Ramos (cell line): ENCODE data around the gene TRMT10B.
"Not testable (repeated sequence)": the region's sequence is repeated elsewhere in the genome, so short reads cannot be mapped to it uniquely, and the experiment has no call there.

Experiments
- in situ Hi-C: fragments of 300-500 bp; cut with MboI; formaldehyde crosslinking; loops from one replicate; pipeline ENCODE4 v1.14.3; 2022; ENCODE audit warnings: low sequenced_read_pairs; ENCODE audit not compliant: unreplicated experiment

TRMT10B gene

GRCh38 chr9:37749129-37749528 lies 4.5 kb upstream of the TRMT10B start:
- in situ Hi-C loops: no loop called here

GRCh38 chr9:37751186-37751585 lies 2.4 kb upstream of the TRMT10B start:
- in situ Hi-C loops: no loop called here

GRCh38 chr9:37751704-37752103 lies 1.9 kb upstream of the TRMT10B start:
- in situ Hi-C loops: not testable (repeated sequence)

- in situ Hi-C loops: not testable (repeated sequence)
Observed at GRCh38 chr9:37752112-37752511, 1.5 kb upstream of the TRMT10B start.

GRCh38 chr9:37752642-37753488 lies 740 bp upstream of the TRMT10B start:
- in situ Hi-C loops: no loop called here

GRCh38 chr9:37758747-37759146 lies 5.1 kb downstream of the TRMT10B start:
- in situ Hi-C loops: no loop called here

GRCh38 chr9:37760416-37761161 lies 7.0 kb downstream of the TRMT10B start:
- in situ Hi-C loops: no loop called here

- in situ Hi-C loops: no loop called here
Observed at GRCh38 chr9:37761511-37761910, 7.9 kb downstream of the TRMT10B start.

GRCh38 chr9:37765263-37765662 lies 11.7 kb downstream of the TRMT10B start:
- in situ Hi-C loops: not testable (repeated sequence)

- in situ Hi-C loops: no loop called here
Observed at GRCh38 chr9:37769306-37769705, 15.7 kb downstream of the TRMT10B start.

GRCh38 chr9:37769995-37770394 lies 16.4 kb downstream of the TRMT10B start:
- in situ Hi-C loops: no loop called here

GRCh38 chr9:37775216-37775919 lies 21.8 kb downstream of the TRMT10B start:
- in situ Hi-C loops: no loop called here

GRCh38 chr9:37776328-37776727 lies 22.7 kb downstream of the TRMT10B start:
- in situ Hi-C loops: no loop called here

GRCh38 chr9:37778534-37778933 lies 24.9 kb downstream of the TRMT10B start:
- in situ Hi-C loops: no loop called here

GRCh38 chr9:37784291-37784615 lies 30.6 kb downstream of the TRMT10B start:
- in situ Hi-C loops: no loop called here

GRCh38 chr9:37784616-37785483 lies 31.2 kb downstream of the TRMT10B start, which contains the start of gene EXOSC3:
TSS of gene EXOSC3 (minus strand) at chr9:37785064. CDS start at chr9:37785044, 20 bp downstream.
- in situ Hi-C loops: no loop called here

- in situ Hi-C loops: no loop called here
Observed at GRCh38 chr9:37787059-37787458, 33.5 kb downstream of the TRMT10B start.

- in situ Hi-C loops: no loop called here
Observed at GRCh38 chr9:37788332-37788731, 34.7 kb downstream of the TRMT10B start.

GRCh38 chr9:37790096-37790495 lies 36.5 kb downstream of the TRMT10B start:
- in situ Hi-C loops: no loop called here

- in situ Hi-C loops: no loop called here
Observed at GRCh38 chr9:37792122-37792521, 38.5 kb downstream of the TRMT10B start.
